Vein endothelial cell (primary cell): ENCODE measurements around the gene ACE. TPM values are rescaled to one million over a fixed set of nuclear protein-coding genes. Genes with fewer than 3 reads are reported as not detected.

Experiments
- total RNA-seq: library from RNA; depleted of rRNA; stranded (reverse); fragments of >200 nt; gene quantifications from 2 replicates; pipeline ENCODE4 v1.2.3, GENCODE V29; 2012

ACE gene
- total RNA-seq, result 90.1 and 94.4 TPM in 2 replicates

DNA sequence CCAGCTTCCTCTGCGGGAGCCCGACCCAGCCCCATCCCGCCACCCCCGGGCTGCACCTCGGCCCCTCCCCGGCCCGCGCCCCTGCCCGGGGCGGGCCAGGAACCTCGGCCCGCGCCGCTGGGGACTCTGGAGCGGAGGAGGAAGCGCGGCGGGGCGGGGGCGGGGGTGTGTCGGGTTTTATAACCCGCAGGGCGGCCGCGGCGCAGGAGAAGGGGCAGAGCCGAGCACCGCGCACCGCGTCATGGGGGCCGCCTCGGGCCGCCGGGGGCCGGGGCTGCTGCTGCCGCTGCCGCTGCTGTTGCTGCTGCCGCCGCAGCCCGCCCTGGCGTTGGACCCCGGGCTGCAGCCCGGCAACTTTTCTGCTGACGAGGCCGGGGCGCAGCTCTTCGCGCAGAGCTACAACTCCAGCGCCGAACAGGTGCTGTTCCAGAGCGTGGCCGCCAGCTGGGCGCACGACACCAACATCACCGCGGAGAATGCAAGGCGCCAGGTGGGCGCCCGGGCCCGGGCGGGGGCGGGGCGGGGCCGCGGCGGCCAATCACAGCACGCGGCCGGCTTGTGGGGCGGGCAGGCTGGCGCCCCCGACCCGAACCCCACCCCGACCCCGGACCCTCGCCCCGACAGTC is at the start of gene ACE:
ACE (plus strand) TSS at position 208 of the 626 bp plus-strand sequence; CDS start at position 242, 34 bp downstream.

DNA sequence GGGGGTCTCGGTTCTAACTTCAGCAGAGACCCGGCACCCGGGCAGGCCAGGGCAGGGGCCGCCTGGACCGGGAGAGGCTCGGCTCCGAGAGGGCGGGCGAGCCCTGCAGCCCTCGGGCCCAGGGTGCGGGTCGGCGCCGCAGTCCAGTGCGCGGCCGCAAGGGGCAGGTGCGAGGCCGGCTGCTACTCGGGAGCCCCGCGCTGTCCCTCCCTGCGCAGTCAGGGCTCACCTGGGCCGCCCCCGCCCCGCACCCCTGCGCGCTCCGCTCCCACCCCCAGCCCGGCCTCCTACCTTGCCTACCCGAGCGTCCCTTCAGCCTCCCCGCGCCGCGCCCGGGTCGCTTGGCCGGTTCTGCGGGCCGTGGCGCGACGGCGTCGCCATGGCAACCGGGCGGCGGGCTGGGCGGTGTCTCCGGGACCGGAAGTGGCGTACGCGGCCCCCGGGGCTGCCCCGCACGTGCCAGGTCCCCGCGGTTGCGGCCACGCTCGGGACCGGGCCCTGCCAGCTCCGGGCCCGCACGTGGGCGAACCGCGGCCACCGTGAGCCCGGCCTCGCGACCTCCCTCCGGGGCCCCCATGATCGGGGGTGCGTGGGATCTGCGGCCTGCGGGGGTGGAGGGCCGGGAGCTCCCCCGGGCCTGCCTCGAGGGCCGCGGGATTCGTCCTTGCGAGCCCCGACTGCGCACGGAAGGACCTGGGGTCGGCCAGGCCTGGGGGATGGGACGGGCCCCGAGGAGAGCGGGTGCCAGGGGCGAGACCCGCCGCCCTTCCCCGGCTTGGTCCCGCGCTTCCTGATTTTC is 30.7 kb upstream of the ACE start, which contains the start of gene CYB561:
CYB561 (minus strand) TSS at position 353 of the 799 bp plus-strand sequence. CDS start 8,759 bp downstream, outside the sequence.

GRCh38 chr17:63523253-63523855 is 46.5 kb downstream of the ACE start, which contains the start of gene KCNH6:
Gene KCNH6 (plus strand): TSS chr17:63523358. CDS start chr17:63523414, 56 bp downstream.

Other genes with a start within 250 kb of the ACE start
- gene CYB561, start 30.8 kb upstream of the ACE start, total RNA-seq, result 21.9 and 28.8 TPM in 2 replicates
- not detected in 2 replicates for gene KCNH6, start 46.3 kb downstream of the ACE start, total RNA-seq
- gene DCAF7, start 73.4 kb downstream of the ACE start, total RNA-seq, result 49.6 and 60.7 TPM in 2 replicates
- 18.3 and 22.8 TPM in 2 replicates for gene TACO1, start 123.8 kb downstream of the ACE start, total RNA-seq
- 90.2 and 117 TPM in 2 replicates for gene MAP3K3, start 145.4 kb downstream of the ACE start, total RNA-seq
- gene LIMD2, start 223.1 kb downstream of the ACE start, total RNA-seq, result 27.8 TPM in 2 replicates